Kidney capillary endothelial cell (primary cell): Measurements from ENCODE around the gene HDAC10.

Experiments used
- DNase-seq: peaks from one replicate; pipeline ENCODE4 v3.0.0-alpha.2; 2018; ENCODE audit warnings: low spot score

The HDAC10 gene

DNA sequence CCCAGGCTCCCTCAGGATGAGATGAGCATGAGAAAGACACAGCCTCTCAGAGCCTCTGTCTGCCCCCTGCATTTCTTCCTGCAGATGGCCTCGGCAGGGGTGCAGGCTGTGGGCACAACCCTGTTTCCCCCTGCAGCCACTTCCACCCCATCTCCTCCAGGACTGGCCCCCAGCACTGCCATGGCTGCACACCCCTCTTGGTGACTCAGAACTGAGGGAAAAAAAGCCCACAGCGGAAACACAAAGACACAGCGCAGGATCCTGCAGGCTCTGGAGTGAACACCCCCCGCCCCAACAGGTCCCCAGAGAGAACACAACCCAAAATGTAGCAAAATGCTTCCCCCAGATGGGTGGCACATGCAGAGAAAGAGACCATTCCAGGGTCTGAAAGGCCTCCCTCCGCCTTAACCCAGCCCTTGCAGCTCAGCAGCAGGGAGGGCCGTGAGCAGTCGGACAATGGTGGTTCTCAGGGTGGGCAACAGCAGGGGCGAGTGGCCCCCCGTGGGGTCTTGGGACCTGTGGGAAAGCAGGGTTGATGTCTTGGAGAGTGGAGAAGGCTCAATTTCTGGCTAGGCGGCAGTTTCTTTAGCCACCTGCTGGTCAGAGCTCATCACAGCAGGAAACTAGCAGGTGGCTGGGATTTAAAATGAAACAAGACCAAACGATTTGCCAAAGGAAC lies 14.2 kb downstream of the HDAC10 start:
- DNase-seq, result no peak

DNA sequence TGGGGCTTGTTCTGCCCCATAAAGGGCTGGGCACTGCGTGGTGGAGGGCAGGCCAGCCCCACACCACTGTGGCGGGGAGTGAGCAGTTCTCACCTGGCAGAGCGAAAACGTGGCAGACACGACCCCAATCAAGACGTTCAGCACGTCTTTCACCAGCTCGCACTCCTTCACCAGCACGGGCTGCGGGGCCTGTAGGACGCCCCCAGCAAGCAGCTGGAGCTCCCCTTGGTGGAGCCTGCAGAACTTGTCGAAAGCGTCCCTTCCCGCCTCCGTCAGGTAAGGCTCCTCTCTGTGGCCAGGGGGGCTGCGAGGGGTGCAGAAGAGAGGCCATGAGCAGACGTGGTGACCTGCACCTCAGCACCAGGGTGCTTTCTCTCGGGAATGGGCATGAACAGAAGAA lies 17.8 kb downstream of the HDAC10 start:
- no peak for DNase-seq

GRCh38 chr22:50232481-50233151 lies 18.4 kb downstream of the HDAC10 start:
- DNase-seq, result no peak

DNA sequence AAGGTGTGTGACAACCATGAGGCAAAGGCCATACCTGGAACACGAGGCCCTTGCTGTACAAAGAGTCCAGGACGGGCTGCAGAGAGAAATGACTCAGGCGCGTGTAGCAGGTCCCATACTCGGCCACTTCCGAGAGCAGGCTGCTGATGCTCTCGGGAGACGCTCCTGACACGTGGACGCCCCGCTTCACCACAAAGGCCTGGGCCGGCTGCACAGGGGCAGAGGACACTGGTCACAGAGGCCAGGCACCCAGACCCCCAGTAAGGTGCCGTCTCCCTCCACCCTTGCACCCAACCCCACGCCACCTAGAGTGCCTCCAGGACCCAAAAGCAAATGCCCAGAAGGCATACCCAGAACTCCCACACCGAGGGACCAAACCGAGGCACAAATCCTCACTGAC lies 21.7 kb downstream of the HDAC10 start:
- no peak for DNase-seq

GRCh38 chr22:50228366-50228765 lies 22.7 kb downstream of the HDAC10 start:
- no peak for DNase-seq

- DNase-seq, result no peak
These were observed 23.4 kb downstream of the HDAC10 start for GRCh38 chr22:50227579-50228215.

- DNase-seq, result no peak
These were observed 24.2 kb downstream of the HDAC10 start for GRCh38 chr22:50226875-50227165.

GRCh38 chr22:50226063-50226874 lies 24.8 kb downstream of the HDAC10 start:
- no peak for DNase-seq

- DNase-seq, result no peak
These were observed 25.7 kb downstream of the HDAC10 start for GRCh38 chr22:50225200-50225969.

DNA sequence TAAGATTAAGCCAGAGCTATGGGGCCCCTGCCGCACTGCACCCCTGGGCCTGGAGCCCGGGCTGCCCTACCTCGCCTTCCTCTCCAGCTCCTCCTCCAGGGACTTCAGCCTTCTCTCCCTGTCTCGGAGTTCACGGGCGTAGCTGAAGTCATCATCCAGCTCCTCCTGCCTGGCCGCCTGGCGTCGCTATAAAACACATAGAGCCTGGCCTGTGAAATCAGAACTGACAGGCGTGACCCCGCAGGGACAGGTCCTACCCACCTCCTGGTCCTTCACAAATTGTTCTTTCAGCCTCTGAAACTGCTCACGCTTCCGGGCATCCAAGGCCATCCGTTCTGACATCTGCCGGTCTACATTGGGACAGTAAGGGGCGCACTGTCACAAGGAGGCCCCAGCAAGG lies 27.0 kb downstream of the HDAC10 start:
- DNase-seq, result no peak

- no peak for DNase-seq
These were observed 28.6 kb downstream of the HDAC10 start for GRCh38 chr22:50222508-50222907.

DNA sequence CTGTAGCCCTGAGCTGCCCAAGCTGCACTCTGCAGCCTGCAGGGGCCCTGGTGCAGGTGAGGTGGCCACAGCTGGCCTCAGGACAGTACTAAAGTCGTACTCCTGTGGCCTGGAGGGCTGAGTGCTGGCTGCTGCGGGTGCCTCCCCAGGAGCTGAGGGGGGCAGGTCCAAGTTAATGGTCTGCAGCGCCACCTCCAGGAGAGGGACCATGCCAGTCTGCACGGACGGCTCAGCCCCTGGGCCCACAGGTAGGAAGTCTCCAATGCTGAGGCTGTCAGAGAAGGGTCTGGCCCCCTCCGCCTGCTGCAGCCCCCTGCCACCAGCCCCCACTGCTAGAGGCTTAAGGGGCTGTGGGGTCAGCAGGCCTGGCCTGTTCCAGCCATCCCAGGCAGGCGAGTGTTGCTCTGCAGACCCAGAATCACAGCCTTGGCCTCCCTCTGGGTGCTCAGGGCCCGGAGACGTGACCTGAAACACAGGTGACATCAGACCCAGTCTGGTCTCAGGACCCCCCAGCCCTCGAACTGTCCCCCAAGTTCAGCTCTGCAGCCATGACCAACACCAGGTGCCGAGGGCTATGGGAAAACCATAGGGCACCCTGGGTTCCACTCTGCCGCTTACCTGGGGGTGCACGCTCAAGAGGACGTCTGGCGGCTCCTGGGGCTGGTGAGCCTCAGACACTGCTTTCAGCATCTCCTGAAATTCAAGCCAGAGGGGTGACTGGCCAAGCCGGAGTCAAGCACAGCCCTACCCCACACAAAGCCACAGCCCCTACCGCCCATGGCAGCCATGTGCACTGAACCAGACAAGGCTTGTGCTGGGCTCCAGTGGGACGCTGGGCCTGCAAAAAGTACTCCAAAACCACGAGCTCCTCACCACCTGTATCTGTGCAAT lies 29.4 kb downstream of the HDAC10 start:
- DNase-seq, result no peak

DNA sequence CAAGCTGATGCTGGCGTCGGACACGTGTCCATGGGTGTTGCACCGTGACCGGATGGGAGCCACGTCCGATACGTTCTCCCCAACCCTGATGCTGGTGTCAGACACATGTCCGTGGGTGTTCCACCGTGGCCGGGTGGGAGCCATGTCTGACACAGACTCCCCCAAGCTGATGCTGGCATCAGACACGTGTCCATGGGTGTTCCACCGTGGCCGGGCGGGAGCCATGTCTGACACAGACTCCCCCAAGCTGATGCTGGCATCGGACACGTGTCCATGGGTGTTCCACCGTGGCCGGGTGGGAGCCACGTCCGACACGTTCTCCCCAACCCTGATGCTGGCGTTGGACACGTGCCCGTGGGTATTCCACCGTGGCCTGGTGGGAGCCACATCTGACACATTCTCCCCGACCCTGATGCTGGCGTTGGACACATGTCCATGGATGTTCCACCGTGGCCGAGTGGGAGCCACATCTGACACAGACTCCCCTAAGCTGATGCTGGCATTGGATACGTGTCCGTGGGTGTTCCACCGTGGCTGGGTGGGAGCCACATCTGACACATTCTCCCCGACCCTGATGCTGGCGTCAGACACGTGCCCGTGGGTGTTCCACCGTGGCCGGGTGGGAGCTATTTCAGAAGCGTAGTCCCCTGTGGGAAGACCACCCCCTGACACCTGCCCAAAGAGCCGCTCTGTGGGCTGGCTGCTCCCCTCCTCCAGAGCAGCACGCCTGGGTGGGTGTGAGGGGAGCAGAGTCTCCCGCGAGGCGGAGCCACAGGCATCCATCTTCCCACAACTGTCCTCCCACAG lies 30.3 kb downstream of the HDAC10 start:
- no peak for DNase-seq

GRCh38 chr22:50219800-50220602 lies 31.1 kb downstream of the HDAC10 start:
- no peak for DNase-seq

DNA sequence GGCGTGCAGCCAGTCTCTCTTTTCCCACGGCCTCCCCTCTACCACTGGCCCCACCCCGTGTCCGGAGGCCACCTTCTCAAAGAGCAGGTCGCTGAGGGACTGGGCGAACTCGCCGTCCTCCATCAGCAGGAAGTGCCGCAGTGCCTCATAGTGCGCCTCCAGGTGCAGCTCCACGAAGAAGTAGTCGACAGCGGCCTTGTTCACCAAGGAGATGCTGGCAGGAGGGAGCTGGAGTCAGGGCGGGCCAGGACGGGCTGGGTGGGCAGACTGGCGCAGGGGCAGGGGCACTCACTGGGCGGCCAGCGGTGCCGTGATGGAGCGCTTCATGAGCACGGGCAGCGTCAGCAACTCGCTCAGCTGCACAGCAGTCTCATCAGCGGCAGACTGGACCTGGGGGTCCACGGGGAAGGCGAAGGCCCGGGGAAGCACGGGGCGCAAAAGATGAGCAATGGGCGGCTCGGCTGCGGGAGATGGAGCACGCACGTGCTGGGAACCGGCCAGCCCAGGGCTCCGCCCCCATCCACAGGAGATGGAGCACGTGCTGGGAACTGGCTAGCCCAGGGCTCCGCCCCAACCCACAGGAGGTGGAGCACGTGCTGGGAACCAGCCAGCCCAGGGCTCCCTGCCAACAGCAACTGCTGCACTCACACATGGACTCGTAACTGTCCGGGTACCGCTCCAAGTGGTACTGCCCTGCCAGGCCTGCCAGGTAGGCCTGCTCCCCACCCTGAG lies 31.9 kb downstream of the HDAC10 start:
- DNase-seq, result no peak

DNA sequence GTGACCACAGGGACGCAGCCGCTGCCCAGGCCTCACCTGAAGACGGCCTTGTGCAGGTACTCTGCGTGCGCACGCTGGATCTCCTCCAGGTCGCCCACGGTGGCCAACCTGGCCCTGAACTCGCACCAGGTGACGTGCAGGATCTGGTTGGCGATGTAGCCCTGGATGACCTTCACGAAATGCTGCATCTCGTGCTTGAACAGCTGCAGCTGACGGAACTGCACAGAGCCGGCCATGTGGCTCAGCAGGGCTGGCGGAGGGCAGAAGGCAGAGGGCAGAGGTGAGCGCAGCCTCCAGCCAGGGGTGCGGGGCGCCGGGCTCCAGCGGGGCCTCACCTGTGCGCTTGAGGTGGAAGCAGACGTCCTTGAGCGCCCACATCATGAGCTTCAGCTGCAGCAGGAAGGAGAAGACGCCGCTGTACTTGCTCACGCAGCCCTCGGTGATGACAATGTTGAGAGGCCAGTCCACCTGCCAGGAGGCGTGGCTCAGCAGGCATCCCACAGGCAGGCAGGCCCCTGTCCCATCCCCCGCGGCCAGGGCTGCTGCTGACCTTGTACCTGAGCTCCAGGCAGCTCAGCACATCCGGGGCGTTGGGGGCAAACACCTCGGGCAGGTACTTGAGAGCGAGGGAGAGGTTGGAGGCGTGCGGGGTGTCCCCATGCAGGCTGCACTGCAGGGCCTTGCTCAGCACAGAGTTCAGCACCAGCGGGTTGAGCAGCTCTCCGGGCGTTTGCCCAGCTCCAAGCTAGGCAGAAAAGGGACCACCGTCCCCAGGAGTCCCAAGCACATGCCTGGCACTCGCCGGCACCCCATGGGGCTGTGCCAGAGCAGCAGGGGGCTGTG lies 32.7 kb downstream of the HDAC10 start:
- no peak for DNase-seq

GRCh38 chr22:50217543-50218152 lies 33.4 kb downstream of the HDAC10 start:
- no peak for DNase-seq
